ENCODE measurements around the gene SHOX.

Gene SHOX

DNA sequence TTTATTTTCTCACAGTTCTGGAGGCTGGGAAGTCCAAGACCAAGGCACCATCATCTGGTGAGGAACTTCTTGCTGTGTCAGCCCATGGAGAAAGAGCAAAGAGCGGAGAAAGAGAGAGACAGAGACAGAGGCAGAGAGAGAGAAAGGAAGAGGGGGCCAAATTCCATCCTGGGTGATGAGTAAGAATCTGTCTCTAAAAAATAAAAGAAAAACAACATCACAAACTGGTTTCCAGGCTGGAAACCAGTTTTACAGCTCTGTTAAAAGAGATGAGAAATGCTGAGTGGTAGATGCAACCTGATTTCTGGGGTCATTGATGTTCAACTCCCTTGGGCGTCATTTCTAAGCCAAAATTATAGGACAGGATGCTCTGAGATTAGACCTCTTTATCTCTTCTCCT is 72.9 kb downstream of the SHOX start:
- no peak overlapping the region for H2AFZ ChIP-seq (ENCODE audit: low read depth, low read length)
- no peaks in the 10 kb centered on the region for H3K4me1 ChIP-seq (ENCODE audit: insufficient read depth, low read length)
- H3K27me3 ChIP-seq (ENCODE audit: insufficient read depth, low read length, poor library complexity) = no peaks in the 10 kb centered on the region
- H3K9ac ChIP-seq (ENCODE audit: low read depth, low read length) = no peak overlapping the region
- DNase-seq (no peak), ATAC-seq (ENCODE audit: insufficient read depth, low read depth) (no peak)
- no peaks in the 10 kb centered on the region for H3K79me2 ChIP-seq (ENCODE audit: insufficient read depth, low read length)
- TF ChIP-seq, protein P1, sequence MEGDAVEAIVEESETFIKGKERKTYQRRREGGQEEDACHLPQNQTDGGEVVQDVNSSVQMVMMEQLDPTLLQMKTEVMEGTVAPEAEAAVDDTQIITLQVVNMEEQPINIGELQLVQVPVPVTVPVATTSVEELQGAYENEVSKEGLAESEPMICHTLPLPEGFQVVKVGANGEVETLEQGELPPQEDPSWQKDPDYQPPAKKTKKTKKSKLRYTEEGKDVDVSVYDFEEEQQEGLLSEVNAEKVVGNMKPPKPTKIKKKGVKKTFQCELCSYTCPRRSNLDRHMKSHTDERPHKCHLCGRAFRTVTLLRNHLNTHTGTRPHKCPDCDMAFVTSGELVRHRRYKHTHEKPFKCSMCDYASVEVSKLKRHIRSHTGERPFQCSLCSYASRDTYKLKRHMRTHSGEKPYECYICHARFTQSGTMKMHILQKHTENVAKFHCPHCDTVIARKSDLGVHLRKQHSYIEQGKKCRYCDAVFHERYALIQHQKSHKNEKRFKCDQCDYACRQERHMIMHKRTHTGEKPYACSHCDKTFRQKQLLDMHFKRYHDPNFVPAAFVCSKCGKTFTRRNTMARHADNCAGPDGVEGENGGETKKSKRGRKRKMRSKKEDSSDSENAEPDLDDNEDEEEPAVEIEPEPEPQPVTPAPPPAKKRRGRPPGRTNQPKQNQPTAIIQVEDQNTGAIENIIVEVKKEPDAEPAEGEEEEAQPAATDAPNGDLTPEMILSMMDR (IDR thresholded peaks at IDR 0.05; ENCODE audit: borderline replicate concordance, extremely low read depth, low read length, poor library complexity, severe bottlenecking) = no peak
- H4K20me1 ChIP-seq (ENCODE audit: insufficient read depth, low read length) = no peaks in the 10 kb centered on the region
- no peaks in the 10 kb centered on the region for H3K9me3 ChIP-seq (ENCODE audit: insufficient read depth, low read length, severe bottlenecking)
- no peak overlapping the region for H3K4me2 ChIP-seq (ENCODE audit: insufficient read depth, low read length)
- no peak overlapping the region for H3K4me3 ChIP-seq (ENCODE audit: low read depth in 1 of 2, low read length in 2 of 2)
- no peak overlapping the region for H3K27ac ChIP-seq (ENCODE audit: low read length)
- H3K36me3 ChIP-seq (ENCODE audit: insufficient read depth, low read length) = no peaks in the 10 kb centered on the region

DNA sequence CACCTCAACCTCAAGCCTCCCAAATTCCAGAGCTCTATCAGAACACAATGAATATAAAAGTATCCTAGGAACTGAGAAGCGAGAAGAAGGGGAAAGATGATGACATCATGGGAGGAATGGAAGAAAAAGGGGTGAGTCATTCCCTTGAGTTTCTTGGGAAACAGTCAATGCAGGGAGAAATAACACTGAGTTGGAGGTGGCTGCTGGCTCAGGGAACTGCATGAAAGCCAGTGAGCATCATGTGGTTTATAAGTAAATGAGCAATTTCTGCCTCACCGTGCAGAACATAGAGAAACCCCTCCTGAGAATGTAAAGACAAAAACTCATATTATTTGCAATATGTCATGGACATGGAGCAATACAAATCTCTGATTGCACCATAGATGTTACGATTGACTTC is 73.3 kb downstream of the SHOX start:
- Histone ChIP-seq H3K4me2 (ENCODE audit: insufficient read depth, low read length) (no peak overlapping the region), H2AFZ (ENCODE audit: low read depth, low read length) (no peak overlapping the region), H3K27ac (ENCODE audit: low read length) (no peak overlapping the region), H3K4me3 (ENCODE audit: low read depth in 1 of 2, low read length in 2 of 2) (no peak overlapping the region), H3K79me2 (ENCODE audit: insufficient read depth, low read length) (no peaks in the 10 kb centered on the region), H4K20me1 (ENCODE audit: insufficient read depth, low read length) (no peaks in the 10 kb centered on the region), H3K9ac (ENCODE audit: low read depth, low read length) (no peak overlapping the region), H3K36me3 (ENCODE audit: insufficient read depth, low read length) (no peaks in the 10 kb centered on the region), H3K9me3 (ENCODE audit: insufficient read depth, low read length, severe bottlenecking) (no peaks in the 10 kb centered on the region), H3K27me3 (ENCODE audit: insufficient read depth, low read length, poor library complexity) (no peaks in the 10 kb centered on the region), H3K4me1 (ENCODE audit: insufficient read depth, low read length) (no peaks in the 10 kb centered on the region)
- ATAC-seq (ENCODE audit: insufficient read depth, low read depth) (no peak), DNase-seq (no peak)
- TF ChIP-seq, protein P1 (IDR thresholded peaks at IDR 0.05; ENCODE audit: borderline replicate concordance, extremely low read depth, low read length, poor library complexity, severe bottlenecking) = no peak
- TF ChIP-seq EZH2 (IDR thresholded peaks at IDR 0.05; ENCODE audit: borderline replicate concordance, low read depth, low read length, severe bottlenecking) = no peak
